HK-2 (cell line): Measurements from ENCODE around the gene SHC4.
"Not testable (repeated sequence)": the region's sequence is repeated elsewhere in the genome, so short reads cannot be mapped to it uniquely, and the experiment has no call there.

ENCODE experiments used
- DNase-seq: peaks from one replicate; pipeline ENCODE4 v3.0.0-alpha.2; 2018; ENCODE audit not compliant: unreplicated experiment

SHC4 gene

DNA sequence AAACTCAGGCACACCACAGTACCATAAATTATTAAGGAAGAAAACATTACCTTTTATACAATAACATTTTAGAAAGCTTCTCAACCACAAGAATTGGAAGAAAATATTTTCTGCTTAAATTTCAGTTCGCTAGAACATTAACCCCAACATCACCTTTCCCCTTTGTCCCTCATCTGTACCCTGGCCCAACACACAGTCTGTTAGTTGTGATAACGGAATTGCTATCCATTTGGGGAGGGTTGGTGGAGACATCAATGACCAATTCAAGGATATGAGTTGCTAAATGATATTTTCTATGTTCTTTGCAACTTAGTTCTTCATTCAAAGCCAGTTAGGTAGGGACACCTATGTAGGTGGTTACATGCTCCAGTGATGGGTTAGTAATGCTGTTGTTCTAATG, 80.0 kb downstream of the SHC4 start:
- no peak for DNase-seq

DNA sequence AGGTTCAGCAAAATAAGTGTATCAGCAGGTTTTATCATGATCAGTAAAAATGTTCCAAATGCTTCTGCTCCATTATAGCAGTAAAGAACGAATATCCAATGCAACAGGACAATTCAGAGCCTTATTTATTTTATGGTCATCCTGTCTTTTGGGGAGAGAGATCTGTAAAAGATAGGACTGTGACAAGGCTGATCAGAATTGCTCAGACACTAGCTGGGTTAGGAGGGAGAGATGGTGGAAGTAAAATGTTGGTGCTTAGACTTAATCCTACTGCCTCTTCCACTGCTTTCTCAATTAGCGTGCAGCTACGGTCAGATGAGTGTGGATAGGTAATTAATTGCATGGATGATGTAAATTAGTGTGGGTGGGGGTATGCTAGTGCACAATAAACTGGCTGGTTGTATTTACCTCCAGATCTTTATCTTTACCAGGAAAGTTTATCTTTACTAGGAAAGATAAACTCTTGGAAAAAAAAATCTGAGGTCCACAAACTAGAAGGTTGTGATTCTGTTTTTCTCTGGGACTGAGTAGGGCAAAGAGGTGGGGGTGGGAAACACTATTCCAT, 83.6 kb downstream of the SHC4 start:
- DNase-seq = no peak

DNA sequence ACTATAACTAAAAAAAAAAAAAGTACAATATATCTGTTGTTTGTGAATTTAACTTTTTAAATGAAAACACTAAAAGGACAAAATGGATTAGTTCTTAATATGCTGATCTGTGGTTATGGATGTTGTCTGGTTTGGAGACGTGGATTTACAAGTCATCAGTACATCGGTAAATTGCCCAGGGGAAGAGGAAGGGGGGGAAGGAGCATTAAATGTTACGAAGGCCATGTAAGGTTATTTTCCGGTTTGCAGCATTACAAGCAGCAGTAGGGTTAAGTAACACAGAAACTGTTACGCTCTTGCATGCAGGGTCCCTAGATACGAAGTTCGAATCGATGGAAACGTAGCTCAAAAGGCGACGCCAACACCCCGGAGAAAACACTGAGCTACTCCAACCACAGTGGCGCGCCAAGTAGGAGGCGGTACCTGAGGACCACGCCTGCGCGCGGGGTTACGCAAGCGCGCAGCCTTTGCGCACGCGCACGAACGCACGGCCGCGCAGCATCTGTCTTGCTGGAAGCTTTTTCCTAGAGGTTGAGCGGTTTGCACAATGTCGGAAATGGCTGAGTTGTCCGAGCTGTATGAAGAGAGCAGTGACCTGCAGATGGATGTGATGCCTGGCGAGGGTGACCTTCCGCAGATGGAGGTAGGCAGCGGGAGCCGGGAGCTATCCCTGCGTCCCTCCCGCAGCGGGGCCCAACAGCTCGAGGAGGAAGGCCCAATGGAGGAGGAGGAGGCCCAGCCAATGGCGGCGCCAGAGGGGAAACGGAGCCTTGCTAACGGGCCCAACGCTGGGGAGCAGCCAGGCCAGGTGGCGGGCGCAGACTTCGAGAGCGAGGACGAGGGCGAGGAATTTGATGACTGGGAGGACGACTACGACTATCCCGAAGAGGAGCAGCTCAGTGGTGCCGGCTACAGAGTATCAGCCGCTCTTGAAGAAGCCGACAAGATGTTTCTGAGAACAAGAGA, 85.8 kb downstream of the SHC4 start, which contains the start of gene EID1:
Gene EID1 (plus strand): TSS at position 505 of the 966 bp plus-strand sequence. CDS start 43 bp downstream, at position 548.
- peak; percentile 84 for DNase-seq

DNA sequence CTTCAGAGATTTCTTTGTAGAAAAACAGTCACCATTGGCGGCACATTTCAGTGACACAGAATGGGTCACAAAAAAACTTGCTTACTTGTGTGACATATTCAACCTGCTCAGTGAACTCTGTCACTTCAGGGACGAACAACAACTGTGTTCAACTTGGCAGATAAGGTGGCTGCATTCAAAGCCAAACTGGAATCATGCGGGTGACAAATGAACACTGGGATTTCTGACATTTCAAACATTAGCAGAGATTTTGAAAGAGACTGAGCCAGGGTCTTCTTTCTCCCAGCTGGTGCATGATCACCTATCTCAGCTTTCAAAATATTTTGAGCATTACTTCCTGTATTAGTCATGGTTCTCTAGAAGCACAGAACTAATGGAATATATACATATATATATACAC, 87.7 kb downstream of the SHC4 start:
- no peak for DNase-seq

DNA sequence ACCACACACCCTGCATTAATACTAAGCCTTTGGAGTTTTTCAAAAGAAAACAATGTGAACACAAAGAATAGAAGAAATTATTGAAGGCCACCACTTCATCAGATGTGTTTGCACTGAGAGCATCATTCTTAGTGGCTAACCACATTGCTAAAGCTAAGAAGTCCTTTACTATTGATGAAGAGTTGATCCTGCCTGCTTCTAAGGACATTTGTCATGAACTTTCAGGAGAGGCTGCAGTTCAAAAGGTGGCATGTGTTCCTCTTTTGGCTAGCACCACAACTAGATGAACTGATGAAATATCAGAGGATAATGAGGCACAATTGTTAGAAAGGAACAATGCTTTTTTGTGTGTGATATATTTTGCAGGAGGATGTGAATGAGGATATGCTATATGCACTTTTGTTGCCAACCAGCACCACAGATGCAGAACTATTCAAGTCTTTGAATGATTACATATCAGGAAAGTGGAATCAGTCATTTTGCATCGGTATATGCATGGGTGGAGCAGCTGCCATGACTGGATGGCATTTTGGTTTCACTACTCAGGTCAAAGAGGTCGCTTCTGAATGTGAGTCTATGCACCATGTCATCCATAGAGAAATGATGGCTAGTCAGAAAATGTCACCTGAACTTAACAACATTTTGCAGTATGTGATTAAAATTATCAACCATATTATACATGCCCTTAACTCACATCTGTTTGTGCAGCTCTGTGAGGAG, 88.3 kb downstream of the SHC4 start:
- DNase-seq = no peak

DNA sequence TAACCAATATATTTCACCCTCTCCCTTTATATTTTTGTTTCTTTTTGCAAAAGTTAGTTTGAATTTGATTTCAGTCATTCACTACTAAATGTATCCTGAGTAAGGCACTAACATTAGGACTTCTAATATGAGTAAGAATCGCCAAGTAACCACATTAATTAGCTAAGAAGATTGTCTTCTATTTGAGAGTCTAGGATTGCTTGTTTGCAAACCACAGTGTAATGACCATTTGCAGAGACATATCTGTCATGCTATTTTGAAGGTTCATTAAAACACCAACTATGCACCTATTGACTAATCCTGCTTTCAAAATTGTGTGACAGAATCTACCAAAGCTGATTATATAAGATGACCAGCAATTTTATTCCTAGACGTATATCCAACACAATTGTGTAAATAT, 91.1 kb downstream of the SHC4 start:
- DNase-seq = no peak

DNA sequence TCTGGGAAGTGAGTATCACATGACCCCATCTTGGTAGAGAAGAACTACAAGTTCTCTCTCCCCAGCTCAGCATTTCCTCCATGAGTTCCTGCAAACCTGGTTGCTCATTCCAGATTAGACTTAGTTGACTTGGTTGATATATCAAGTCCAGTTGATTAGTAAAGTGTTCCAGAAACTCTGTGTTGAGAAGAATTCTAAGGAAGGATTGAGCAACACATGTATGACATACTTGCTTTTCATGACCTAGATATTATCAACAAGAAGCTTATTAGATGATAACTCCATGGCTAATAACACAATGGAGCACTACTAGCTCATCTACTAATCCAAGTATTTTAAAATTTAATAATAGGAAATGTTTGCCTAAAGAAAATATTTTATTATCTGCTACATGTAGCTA, 92.2 kb downstream of the SHC4 start:
- DNase-seq = no peak

DNA sequence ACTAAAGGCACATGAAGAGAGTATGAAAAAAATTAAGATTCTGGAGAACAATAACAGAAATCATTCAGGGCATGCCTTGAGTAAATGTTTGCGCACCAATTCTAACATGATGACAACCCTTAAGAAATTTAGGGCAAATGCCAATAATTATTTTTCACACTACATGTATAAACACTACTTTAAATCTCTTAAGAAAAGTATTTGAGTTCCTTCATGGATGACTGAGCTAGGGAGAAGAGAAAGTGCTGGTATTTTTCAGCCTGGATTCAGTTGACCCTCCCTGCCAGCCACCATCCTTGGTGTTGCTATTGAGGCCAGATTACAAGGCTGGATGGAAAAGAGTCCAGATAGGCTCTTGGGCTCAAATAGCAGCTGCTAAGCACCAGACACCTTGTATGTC, 93.8 kb downstream of the SHC4 start:
- no peak for DNase-seq

DNA sequence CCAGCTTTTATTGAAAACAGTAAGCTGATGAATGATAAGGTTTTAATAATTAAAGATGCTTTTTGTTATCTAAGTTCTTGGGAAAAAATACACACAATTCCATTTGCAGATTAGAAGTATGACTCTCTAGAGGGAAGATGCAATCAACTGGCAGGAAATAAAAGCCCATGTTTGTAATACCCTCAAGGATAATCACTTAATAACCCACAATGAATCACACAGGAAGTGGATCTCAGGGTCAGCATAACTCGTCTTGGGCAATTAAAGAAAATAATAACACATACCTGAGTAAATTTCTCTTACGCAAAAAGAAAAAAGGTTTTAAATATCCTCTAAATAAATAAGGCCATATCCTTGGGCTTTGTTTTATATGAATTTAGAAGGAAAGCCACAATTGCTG, 95.2 kb downstream of the SHC4 start:
- DNase-seq = no peak

DNA sequence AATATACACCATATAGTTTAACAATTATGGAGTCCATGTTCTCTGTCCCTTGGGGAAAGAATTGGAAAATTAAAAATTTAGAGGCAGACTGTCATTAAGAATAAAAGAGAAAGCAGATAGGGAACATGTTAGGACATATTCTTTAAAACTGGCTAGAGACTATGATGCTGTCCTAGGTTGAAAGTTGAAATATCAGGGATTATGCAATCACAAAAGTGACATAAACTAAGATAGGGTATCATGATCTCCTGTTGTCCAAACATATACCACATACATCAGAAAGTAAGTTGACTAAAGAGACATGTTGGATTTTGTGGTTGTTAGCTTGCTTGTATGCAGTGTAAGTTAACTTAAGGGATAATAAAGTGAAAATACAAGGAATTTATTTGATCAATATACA, 95.7 kb downstream of the SHC4 start:
- no peak for DNase-seq

DNA sequence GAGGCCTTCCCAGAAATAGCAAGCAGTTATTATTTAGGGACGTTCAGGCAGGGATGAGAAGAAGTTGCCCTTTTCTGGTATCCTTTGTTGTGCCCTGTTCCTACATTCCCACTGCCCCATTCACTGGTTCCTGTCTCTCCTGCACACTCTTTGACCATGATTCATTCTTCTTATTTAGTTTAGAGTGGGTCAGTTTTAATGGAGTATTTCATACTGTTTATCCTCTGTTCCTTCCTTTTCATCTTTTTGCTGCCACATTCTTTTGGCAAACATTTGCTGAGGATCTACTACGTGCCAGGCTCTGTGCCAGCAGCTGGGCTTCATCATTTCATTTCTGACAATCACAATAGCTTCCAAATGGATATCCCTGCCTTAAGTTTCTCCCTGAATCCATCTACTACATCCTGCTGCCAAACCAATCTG, 97.6 kb downstream of the SHC4 start:
- DNase-seq = no peak

DNA sequence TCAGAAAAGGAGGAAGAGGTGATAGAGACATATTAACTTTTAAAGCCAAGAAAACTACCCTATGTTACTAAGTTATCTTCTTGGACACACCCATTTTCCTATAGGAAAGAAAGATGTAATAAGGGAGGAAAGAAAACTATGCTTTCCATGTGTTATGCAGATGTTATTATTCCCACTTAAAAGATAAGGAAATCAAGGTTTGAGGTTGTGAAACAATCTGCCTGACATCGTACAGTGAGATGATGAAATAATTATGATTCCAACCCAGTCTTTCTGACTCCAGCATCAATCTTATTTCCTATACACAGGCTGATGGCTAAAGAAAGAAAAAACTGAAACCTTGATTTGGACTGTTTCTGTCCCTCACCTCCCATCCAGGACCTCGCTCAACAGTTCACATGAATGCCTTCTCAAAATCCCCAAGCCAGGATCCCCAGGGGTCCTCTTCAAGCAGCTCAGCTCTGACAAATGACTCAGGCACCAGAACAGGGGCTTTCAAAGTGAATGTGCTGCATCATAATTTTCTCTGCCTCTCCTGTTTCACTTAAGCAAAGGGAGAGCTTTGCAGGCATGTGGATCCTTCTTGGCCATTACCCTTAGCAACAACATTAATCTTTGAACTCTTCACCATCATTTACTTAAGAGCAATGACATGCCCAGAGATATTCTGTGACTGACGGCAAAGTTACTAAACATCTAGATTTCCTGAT, 98.2 kb downstream of the SHC4 start:
- no peak for DNase-seq

DNA sequence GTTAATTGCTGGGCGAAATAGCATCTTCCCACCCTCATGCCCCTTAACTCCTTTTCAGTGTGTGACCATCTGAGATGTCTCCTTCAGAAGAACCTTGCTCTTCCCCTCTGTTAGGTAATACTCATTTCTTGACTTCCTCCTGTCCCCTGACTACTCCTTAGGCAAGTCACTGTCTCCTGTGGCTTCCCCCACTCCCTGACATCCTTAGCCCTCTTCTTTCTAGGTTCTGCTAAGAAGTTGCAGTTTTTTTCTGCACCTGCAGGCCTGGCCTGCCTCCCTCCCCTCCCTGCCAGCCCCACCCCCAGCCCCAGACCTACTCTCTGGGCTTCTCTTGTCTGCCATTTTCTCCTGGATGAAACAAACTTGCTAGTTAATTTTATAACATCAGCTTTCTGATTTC, 101.0 kb downstream of the SHC4 start:
- DNase-seq = no peak

DNA sequence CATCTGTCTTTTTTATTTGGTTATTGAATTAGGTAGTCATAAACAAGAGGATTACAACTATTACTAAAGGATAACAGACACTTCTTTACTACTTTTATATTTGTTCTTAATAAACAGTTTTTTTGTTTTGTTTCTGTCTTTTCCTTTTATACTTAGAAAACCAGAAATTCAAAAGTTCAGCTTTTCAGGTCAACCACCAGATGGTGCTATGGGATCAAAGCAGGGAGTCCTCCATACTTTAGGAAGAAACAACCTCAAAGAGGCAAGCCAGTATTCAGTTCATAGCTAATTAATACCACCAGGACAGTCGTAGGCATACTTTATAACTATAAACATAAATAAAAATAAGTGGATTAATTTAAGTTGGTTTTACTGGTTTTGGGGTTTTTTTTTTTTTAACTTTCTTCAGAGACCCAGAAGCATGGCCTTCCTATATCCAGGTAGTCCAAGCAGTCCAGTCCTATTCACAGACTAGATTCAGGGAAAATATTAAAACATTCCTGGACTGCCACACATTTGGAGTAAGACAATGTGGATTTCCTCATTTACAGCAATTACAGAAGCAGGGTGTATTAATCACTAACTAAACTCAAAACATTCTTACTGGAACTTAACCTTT, 101.8 kb downstream of the SHC4 start:
- DNase-seq = no peak

DNA sequence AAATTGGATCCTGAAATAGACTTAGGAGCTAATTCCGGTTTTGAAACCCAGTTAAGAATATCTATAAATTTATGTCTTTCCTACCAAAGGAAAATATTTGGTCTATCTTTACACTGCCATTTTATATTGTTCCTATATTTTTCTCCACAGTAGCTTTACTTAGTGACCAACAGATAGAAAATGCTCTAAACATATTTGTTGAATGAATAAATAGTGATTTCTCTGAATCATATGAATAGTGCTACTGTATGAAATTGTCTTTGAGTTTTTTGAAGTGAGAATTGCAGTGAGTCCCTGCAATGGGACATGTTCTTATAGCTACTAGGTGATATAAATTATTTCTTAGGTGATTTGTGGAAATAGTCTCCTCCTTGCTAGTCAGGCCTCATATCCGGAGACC, 104.3 kb downstream of the SHC4 start:
- DNase-seq = no peak

DNA sequence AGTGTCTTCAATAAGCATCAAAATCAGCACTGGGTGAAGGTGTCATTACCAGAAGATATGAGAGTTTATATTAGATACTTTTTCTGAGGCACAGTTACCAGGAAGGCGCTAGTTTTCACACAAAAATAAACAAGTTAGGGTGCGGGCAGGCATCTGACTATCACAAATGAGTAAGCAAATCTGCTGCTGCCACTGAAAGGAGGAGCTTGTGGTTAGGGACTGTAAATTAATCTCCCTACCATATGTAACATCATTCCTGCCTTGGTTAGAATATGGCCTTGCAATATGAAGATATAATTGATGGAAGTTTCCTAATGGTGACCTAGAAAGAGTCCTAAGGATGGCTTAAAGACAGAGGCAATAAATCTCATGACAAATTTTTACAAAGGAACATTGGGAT, 105.3 kb downstream of the SHC4 start:
- DNase-seq = no peak

DNA sequence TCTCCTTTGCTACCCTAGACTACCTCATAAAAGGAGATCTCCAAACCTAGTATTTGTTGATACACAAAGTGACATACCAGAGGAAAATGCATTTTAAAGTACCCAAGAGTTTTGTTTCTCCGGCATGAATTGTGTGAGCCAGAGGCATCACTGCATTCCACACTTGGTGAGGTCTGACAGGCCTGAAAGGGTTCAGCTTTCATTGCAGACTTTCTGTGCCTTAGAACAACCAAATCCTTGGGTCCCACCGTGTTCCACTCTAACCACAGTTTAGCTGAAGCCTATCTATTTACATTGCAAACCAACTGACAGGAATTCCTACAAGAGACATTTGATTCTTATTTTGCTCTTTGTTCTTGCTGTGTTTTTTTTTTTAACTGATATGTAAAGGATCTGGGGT, 106.8 kb downstream of the SHC4 start:
- DNase-seq = no peak

DNA sequence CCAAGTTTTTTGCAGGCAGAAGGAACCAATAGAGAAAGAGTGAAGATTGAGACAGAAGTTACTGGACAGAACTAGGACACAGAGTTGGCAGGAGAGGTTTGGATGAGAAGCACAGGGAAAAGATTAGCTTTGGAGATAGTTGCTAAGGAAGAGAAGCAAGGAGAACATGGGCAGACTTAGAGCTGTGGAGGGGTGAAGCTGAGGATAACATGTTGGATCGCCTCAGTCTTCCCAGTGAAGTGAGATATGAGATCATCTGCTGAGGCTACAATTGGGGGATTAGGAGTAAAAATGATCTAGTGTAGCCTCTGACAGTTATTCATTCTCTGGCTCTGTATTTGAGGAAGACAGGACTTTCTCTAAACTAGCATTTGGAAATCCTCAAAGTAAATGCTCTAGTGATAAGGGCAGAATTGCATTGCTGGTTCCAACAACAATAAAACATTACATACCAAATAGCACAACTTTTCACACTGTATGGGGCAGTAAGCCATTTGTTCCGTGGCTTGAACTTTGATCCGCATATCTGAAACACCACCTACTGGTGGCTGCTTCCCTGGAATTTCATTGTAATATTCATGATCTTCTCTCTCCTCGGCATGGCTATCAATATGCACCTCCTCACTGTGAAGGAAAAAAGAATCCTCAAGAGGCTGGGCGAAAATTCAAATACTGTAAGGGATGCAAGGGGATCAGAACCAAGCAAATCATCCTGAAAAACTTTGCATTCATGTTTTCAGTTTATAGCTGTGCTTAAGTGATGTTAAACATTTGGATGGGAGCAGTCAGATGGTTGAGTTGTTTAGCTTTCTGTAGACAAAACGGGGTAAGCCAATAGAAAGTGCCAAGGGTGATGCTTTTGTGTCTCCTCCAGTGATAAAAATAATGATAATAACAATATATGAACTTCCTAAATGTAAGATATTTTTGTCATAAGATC, 107.9 kb downstream of the SHC4 start:
- no peak for DNase-seq

DNA sequence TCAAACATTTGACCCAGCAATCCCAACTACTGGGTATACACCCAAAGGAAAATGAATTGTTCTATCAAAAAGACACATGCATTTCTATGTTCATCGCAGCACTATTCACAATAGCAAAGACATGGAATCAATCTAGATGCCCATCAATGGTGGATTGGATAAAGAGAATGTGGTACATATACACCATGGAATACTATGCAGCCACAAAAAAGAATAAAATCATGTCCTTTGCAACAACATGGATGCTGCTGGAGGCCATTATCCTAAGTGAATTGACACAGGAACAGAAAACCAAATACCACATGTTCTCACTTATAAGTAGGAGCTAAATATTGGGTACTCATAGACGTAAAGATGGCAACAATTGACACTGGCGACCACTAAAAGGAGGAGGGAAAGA, 109.3 kb downstream of the SHC4 start:
- DNase-seq = not testable (repeated sequence)

DNA sequence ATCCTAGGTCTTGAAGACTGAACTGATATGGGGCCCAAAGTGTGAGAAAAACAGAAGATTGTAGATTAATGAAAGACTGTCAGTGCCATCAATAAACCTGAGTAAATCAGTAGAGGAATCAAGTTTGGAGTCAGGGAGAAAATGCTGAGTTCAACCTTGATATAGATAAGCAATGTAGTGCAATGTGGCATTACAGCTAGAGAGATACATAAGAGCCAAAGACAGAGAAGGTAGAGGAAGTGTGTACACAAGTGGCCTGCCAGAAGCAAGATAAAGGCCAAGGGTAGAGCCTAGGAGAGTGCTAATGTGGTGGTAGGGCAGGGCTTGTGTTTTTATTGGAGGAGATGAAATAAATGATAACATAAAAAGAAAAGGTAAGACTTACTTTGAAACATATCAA, 111.8 kb downstream of the SHC4 start:
- DNase-seq = no peak
